OCI-LY3 (cell line): Measurements from ENCODE around the gene KLHL30.

ENCODE experiments used
- H2AFZ ChIP-seq: fragments of 200-600, 300-600 bp; shearing (Covaris generic); 2 replicates; pipeline ENCODE4 v1.6.0; 2014; ENCODE audit warnings: antibody characterized with exemption, low read depth, low read length
- H3K27ac ChIP-seq: fragments of 200-600, 300-600 bp; sonication (generic); 2 replicates; pipeline ENCODE4 v1.5.1; 2014; ENCODE audit warnings: mild to moderate bottlenecking, low read length, moderate library complexity, mixed read lengths
- H3K27me3 ChIP-seq: fragments of 200-600, 300-600 bp; sonication (generic); 2 replicates; pipeline ENCODE4 v1.6.1; 2014; ENCODE audit warnings: low read depth, low read length, mixed read lengths
- H3K36me3 ChIP-seq: fragments of 200-600, 300-600 bp; sonication (generic); replicated peaks from 2 replicates; pipeline ENCODE3; 2014; ENCODE audit warnings: low read depth, low read length, mixed read lengths
- H3K4me1 ChIP-seq: fragments of 300-600, 200-600 bp; sonication (generic); 2 replicates; pipeline ENCODE4 v1.6.1; 2014; ENCODE audit warnings: low read length, mixed read lengths
- H3K4me2 ChIP-seq: fragments of 200-600, 300-600 bp; sonication (generic); 2 replicates; pipeline ENCODE4 v1.6.1; 2014; ENCODE audit warnings: low read length, mixed read lengths
- H3K4me3 ChIP-seq: fragments of 300-600, 200-600 bp; sonication (generic); 2 replicates; pipeline ENCODE4 v1.5.1; 2014; ENCODE audit warnings: antibody characterized with exemption, mild to moderate bottlenecking, low read length, moderate library complexity
- H3K79me2 ChIP-seq: fragments of 300-600, 200-600 bp; shearing (Covaris generic); 2 replicates; pipeline ENCODE4 v1.6.1; 2014; ENCODE audit warnings: mild to moderate bottlenecking, low read length, mixed read lengths
- H3K9ac ChIP-seq: fragments of 300-600, 200-600 bp; shearing (Covaris generic); 2 replicates; pipeline ENCODE4 v1.6.0; 2014; ENCODE audit warnings: mild to moderate bottlenecking, low read length, moderate library complexity
- H3K9me3 ChIP-seq: fragments of 200-600, 300-600 bp; shearing (Covaris generic); 2 replicates; pipeline ENCODE4 v1.6.1; 2014; ENCODE audit warnings: low read length, mixed read lengths; ENCODE audit not compliant: insufficient read depth
- H4K20me1 ChIP-seq: fragments of 200-600, 300-600 bp; sonication (generic); 2 replicates; pipeline ENCODE4 v1.6.1; 2016; ENCODE audit warnings: low read length, mixed read lengths; ENCODE audit not compliant: insufficient read depth
- EZH2phosphoT487 ChIP-seq: fragments of 200-600 bp; shearing (Covaris generic); IDR thresholded peaks from 2 replicates; pipeline ENCODE4 v1.6.1; 2018; ENCODE audit warnings: antibody characterized with exemption, mixed run types, low read depth
- TF ChIP-seq, protein P1 (sequence below): fragments of 200-600, 300-600 bp; sonication (generic); IDR thresholded peaks from 2 replicates; pipeline ENCODE4 v1.5.1; 2014; ENCODE audit warnings: antibody characterized with exemption, low read length, low read depth

KLHL30 gene

DNA sequence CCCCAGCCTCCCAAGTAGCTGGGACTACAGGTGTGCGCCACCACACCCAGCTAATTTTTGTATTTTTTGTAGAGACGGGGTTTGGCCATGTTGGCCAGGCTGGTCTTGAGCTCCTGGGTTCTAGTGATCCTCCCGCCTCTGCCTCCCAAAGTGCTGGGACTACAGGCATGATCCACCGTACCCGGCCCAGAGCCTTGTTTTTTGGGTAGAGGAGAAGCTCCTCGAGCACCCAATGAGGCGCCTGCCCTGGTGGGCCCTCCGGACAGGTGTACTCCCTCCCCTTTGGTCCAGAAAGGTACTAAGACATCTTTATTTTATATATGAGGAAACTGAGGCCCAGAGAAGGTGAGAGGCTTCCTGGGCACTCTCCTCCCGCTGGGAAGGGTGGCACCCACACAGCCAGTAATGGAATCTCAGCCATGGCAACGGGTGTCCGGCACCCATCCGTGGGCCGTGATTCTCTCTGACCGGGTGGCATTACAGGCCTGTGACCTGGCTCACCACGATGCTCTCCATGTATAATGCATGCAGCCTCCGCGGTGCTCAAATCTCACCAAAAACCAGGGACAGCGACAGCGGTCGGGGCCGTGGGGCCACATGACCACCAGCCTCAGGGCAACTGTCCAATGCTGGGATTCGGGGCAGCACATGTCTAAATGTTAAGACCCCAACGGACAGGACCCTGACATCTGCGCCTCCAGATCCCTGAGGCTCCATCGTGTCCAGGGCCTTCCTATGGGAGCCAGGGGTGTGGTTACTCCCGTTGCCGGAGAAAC, 16.8 kb upstream of the KLHL30 start:
- Histone ChIP-seq H3K9ac (no peak overlapping the region), H3K4me3 (no peak overlapping the region), H3K79me2 (no peaks in the 10 kb centered on the region), H3K27ac (no peak overlapping the region), H3K4me2 (no peak overlapping the region), H4K20me1 (no peaks in the 10 kb centered on the region), H2AFZ (no peak overlapping the region), H3K4me1 (peaks cover 12% of the 10 kb centered on the region), H3K9me3 (0 out of 2 replicates have a peak, but pooled peaks cover 4% of the 10 kb centered on the region), H3K36me3 (no peaks in the 10 kb centered on the region), H3K27me3 (no peaks in the 10 kb centered on the region)
- TF ChIP-seq EZH2phosphoT487, result no peak
- TF ChIP-seq, protein P1, sequence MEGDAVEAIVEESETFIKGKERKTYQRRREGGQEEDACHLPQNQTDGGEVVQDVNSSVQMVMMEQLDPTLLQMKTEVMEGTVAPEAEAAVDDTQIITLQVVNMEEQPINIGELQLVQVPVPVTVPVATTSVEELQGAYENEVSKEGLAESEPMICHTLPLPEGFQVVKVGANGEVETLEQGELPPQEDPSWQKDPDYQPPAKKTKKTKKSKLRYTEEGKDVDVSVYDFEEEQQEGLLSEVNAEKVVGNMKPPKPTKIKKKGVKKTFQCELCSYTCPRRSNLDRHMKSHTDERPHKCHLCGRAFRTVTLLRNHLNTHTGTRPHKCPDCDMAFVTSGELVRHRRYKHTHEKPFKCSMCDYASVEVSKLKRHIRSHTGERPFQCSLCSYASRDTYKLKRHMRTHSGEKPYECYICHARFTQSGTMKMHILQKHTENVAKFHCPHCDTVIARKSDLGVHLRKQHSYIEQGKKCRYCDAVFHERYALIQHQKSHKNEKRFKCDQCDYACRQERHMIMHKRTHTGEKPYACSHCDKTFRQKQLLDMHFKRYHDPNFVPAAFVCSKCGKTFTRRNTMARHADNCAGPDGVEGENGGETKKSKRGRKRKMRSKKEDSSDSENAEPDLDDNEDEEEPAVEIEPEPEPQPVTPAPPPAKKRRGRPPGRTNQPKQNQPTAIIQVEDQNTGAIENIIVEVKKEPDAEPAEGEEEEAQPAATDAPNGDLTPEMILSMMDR, result no peak

DNA sequence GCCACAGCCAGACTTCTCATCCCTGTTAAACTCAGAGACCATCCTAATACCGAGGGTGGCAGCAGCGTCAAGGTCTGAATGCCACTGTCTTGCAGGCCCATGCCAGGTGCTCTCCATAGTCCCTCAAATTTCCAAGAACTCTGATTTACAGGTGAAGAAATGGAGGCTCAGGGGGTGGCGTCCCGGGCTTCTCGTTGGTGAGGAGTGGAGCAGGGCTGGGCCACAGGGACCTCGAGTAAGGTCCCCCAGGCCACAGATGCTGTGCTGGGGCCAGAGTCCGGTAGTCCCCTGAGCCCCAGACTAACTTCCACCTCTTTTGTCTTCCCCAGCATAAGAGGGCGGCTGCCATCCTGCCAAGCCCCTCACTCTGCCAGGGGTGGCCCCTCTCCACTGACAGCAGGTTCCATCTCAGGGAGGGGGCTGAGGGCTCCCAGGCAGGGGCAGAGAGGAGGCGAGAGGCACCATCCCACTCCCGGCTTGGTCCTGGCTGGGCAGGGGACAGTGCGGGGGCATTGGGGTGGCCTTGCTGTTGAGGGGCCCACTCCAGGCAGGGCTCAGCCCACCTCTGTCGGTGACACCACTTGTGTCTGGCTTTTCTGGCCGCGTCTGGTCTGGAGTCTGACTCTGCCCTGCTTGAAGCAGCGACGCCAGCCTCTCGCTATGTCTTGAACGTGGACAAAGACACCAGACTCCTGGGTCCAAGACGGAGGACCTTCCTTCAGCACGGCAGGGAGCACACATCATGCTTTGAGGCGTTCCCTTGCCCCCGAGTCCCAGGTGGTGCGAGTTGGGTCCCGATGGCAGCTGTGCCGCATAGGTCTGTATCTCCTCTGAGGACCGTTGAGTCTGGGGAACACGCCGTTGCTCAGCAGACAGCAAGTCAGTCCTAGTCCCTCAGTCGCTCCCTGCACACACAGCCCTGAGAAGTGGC, 15.9 kb upstream of the KLHL30 start:
- TF ChIP-seq, protein P1, result no peak
- Histone ChIP-seq H3K4me1 (peaks cover 12% of the 10 kb centered on the region), H4K20me1 (no peaks in the 10 kb centered on the region), H3K27ac (no peak overlapping the region), H3K36me3 (no peaks in the 10 kb centered on the region), H3K27me3 (no peaks in the 10 kb centered on the region), H3K4me3 (no peak overlapping the region), H2AFZ (no peak overlapping the region), H3K4me2 (no peak overlapping the region), H3K9me3 (0 out of 2 replicates have a peak, but pooled peaks cover 4% of the 10 kb centered on the region), H3K79me2 (no peaks in the 10 kb centered on the region), H3K9ac (no peak overlapping the region)

DNA sequence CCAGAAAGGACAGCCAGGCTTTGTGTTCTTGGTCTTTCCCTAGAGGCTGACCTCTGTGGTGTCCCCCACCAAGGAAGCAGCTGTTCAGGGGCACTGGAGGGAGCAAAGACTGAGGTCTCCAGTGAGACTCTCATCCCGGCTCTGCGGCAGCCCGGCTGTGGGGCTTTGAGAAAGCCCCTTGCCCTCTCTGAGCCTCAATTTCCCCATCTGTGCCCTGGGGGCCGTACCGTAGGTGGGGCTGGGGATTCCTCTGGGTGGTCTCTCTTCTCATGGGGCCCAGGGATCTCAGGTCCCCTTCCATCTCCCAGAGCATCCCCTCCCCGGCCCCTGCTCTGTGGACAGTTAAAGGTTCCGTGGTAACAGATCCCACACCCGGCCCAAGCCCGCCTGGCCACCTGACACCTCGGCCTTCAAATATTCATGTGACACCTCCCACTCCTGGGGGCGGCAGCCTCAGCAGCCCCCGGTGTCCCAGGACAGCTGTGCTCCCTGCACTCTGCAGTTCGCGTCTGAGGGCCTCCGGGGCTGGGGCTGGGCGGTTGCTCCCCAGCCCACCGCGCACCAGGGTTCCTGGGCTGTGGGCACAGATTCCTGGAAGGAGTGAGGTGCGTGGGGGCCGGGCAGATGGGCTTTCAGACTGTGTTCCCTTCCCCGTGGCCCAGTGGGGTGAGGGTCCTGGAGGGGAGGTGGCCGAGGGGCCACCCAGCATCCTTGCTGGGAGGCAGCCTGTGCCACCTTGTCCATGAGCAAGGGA, 15.1 kb upstream of the KLHL30 start:
- no peaks in the 10 kb centered on the region for H4K20me1 ChIP-seq
- no peak overlapping the region for H3K9ac ChIP-seq
- H3K4me3 ChIP-seq, result no peak overlapping the region
- H3K36me3 ChIP-seq, result no peaks in the 10 kb centered on the region
- TF ChIP-seq EZH2phosphoT487, result no peak
- TF ChIP-seq, protein P1, result no peak
- peaks cover 12% of the 10 kb centered on the region for H3K4me1 ChIP-seq
- no peak overlapping the region for H3K4me2 ChIP-seq
- H3K79me2 ChIP-seq, result no peaks in the 10 kb centered on the region
- no peak overlapping the region for H2AFZ ChIP-seq
- 0 out of 2 replicates have a peak, but pooled peaks cover 4% of the 10 kb centered on the region for H3K9me3 ChIP-seq
- no peak overlapping the region for H3K27ac ChIP-seq
- no peaks in the 10 kb centered on the region for H3K27me3 ChIP-seq
